Astrocyte of the spinal cord (primary cell): ENCODE data around the gene YTHDF2.

Experiments used
- DNase-seq: peaks from one replicate; pipeline ENCODE4 v3.0.0; 2011; ENCODE audit warnings: low read depth, low spot score
- H3K4me3 ChIP-seq: 2 replicates; pipeline ENCODE4 v1.5.1; 2011; ENCODE audit warnings: low read depth, mild to moderate bottlenecking, low read length, moderate library complexity
- CTCF ChIP-seq: IDR thresholded peaks from 2 replicates; pipeline ENCODE4 v1.5.1; 2012; ENCODE audit warnings: low read depth, mild to moderate bottlenecking, low read length, inconsistent platforms
- in situ Hi-C: cut with HindIII; loops from 2 replicates; pipeline ENCODE4 v1.10.0; 2017; ENCODE audit warnings: low sequenced_read_pairs

The YTHDF2 gene

GRCh38 chr1:28776341-28776740 is 39.6 kb downstream of the YTHDF2 start:
- no peak for DNase-seq
- in situ Hi-C loops = no loop called here
- no peak for TF ChIP-seq CTCF
- no peak overlapping the region for H3K4me3 ChIP-seq

- no peak for DNase-seq
- in situ Hi-C loops = no loop called here
- TF ChIP-seq CTCF = no peak
- H3K4me3 ChIP-seq = no peak overlapping the region
Observed at GRCh38 chr1:28778021-28778420, 41.3 kb downstream of the YTHDF2 start.

GRCh38 chr1:28779751-28780408 is 43.1 kb downstream of the YTHDF2 start:
- in situ Hi-C loops = no loop called here

GRCh38 chr1:28781305-28781704 is 44.6 kb downstream of the YTHDF2 start:
- DNase-seq = no peak
- in situ Hi-C loops = no loop called here
- H3K4me3 ChIP-seq = no peak overlapping the region
- no peak for TF ChIP-seq CTCF

More at GRCh38 chr1:28779751-28780408, 43.1 kb downstream of the YTHDF2 start:
- no peak for DNase-seq
- no peak for TF ChIP-seq CTCF
- H3K4me3 ChIP-seq = no peak overlapping the region

- in situ Hi-C loops = no loop called here
- DNase-seq = no peak
- TF ChIP-seq CTCF = no peak
- no peak overlapping the region for H3K4me3 ChIP-seq
Observed at GRCh38 chr1:28782011-28782410, 45.3 kb downstream of the YTHDF2 start.

GRCh38 chr1:28783363-28783762 is 46.6 kb downstream of the YTHDF2 start:
- no peak for DNase-seq
- H3K4me3 ChIP-seq = no peak overlapping the region
- TF ChIP-seq CTCF = no peak
- in situ Hi-C loops = no loop called here
